H1 (cell line): Measurements from ENCODE around the gene TRPV6. TPM values are rescaled to one million over a fixed set of nuclear protein-coding genes. Genes with fewer than 3 reads are reported as not detected.

Experiments
- CTCF ChIA-PET: fragments of 300-600 bp; sonication (Branson Sonifier 250); formaldehyde crosslinking; loops from one replicate; lab custom pipeline; 2021; ENCODE audit not compliant: partially characterized antibody; lab: Charles Lee
- POLR2A ChIA-PET: fragments of 300-600 bp; sonication (Branson Sonifier 250); formaldehyde crosslinking; loops from one replicate; lab custom pipeline; 2021; ENCODE audit warnings: inconsistent platforms; ENCODE audit not compliant: partially characterized antibody; lab: Charles Lee
- DNase-seq, 2 experiments: peaks; one replicate each; pipeline versions ENCODE4 v3.0.0 to v3.0.0-alpha.2; 2010 to 2022; ENCODE audit warnings: low spot score in 2 of 2, low read depth in 1 of 2, mixed read lengths in 1 of 2
- FAIRE-seq: peaks from 2 replicates; lab custom pipeline; 2011; peaks lifted over from hg19 to GRCh38; lab: Jason Lieb, UNC
- H2AFZ ChIP-seq: 2 replicates; pipeline ENCODE4 v1.8.1; 2012; ENCODE audit warnings: low read length, inconsistent platforms
- H2AK5ac ChIP-seq: 2 replicates; pipeline ENCODE4 v1.6.1; 2013; ENCODE audit warnings: low read depth, low read length
- H2BK120ac ChIP-seq: replicated peaks from 2 replicates; pipeline ENCODE3; 2013; ENCODE audit warnings: low read depth, low read length, inconsistent platforms
- H2BK12ac ChIP-seq: 2 replicates; pipeline ENCODE4 v1.6.1; 2013; ENCODE audit warnings: low read depth, low read length
- H2BK15ac ChIP-seq: 2 replicates; pipeline ENCODE4 v1.6.1; 2013; ENCODE audit warnings: low read length
- H2BK20ac ChIP-seq: 2 replicates; pipeline ENCODE4 v1.6.1; 2013; ENCODE audit warnings: low read length
- H2BK5ac ChIP-seq: 2 replicates; pipeline ENCODE4 v1.6.1; 2013; ENCODE audit warnings: low read depth, low read length
- H3K14ac ChIP-seq: 2 replicates; pipeline ENCODE4 v1.6.1; 2013; ENCODE audit warnings: inconsistent platforms; ENCODE audit not compliant: insufficient read length
- H3K18ac ChIP-seq: 2 replicates; pipeline ENCODE4 v1.6.1; 2013; ENCODE audit warnings: low read length; ENCODE audit errors: extremely low read depth
- H3K23ac ChIP-seq: 2 replicates; pipeline ENCODE4 v1.6.1; 2013; ENCODE audit warnings: inconsistent platforms; ENCODE audit not compliant: insufficient read length
- H3K23me2 ChIP-seq: 2 replicates; pipeline ENCODE4 v1.6.1; 2013; ENCODE audit warnings: low read depth, low read length
- H3K27ac ChIP-seq: 2 replicates; pipeline ENCODE4 v1.6.1; 2011; ENCODE audit warnings: low read depth, low read length, inconsistent platforms
- H3K27me3 ChIP-seq, 4 experiments: replicated peaks in 1 of 4; 1 replicate in 1 of 4; 2 replicates in 3 of 4; pipeline versions ENCODE4 v1.6.1 to v1.8.1; 2011 to 2013; ENCODE audit warnings: low read length in 3 of 4, mild to moderate bottlenecking in 3 of 4, inconsistent platforms in 2 of 4, mixed read lengths in 2 of 4, moderate library complexity in 1 of 4; ENCODE audit not compliant: control insufficient read depth in 3 of 4, insufficient read depth in 3 of 4; ENCODE audit errors: extremely low read depth in 1 of 4
- H3K36me3 ChIP-seq, 4 experiments: 2 replicates each; pipeline versions ENCODE4 v1.6.1 to v1.8.1; 2011 to 2013; ENCODE audit warnings: mild to moderate bottlenecking in 4 of 4, low read length in 3 of 4, moderate library complexity in 2 of 4, control low read depth in 1 of 4, inconsistent platforms in 1 of 4; ENCODE audit not compliant: insufficient read depth in 4 of 4, control insufficient read depth in 2 of 4
- H3K4ac ChIP-seq: replicated peaks from 2 replicates; pipeline ENCODE3; 2013; ENCODE audit warnings: low read length, low read depth, mixed read lengths, inconsistent platforms; ENCODE audit not compliant: insufficient read length
- H3K4me1 ChIP-seq, 4 experiments: replicated peaks in 1 of 4; 1 replicate in 1 of 4; 2 replicates in 3 of 4; pipeline versions ENCODE4 v1.6.1 to v1.8.1; 2011 to 2013; ENCODE audit warnings: low read length in 3 of 4, inconsistent platforms in 2 of 4, mixed read lengths in 1 of 4; ENCODE audit not compliant: insufficient read depth in 4 of 4, control insufficient read depth in 3 of 4
- H3K4me2 ChIP-seq, 2 experiments: 2 replicates each; pipeline versions ENCODE4 v1.6.1 to v1.8.1; 2011 to 2013; ENCODE audit warnings: low read depth in 2 of 2, low read length in 2 of 2, control low read depth in 1 of 2, inconsistent platforms in 1 of 2, mild to moderate bottlenecking in 1 of 2; ENCODE audit not compliant: insufficient read depth in 1 of 2
- H3K4me3 ChIP-seq, 4 experiments: fragments of 200-600, 300-600 bp in 1 of 4; sonication (generic), shearing (Covaris generic), sonication (Bioruptor Twin) in 1 of 4; 2 replicates each; pipeline versions ENCODE4 v1.5.1 to v1.8.1; 2011 to 2016; ENCODE audit warnings: low read length in 4 of 4, low read depth in 3 of 4, control low read depth in 2 of 4, inconsistent platforms in 2 of 4, mild to moderate bottlenecking in 2 of 4, mixed read lengths in 1 of 4, moderate library complexity in 1 of 4; ENCODE audit not compliant: insufficient read depth in 2 of 4; ENCODE audit errors: extremely low read depth in 1 of 4
- H3K56ac ChIP-seq: replicated peaks from 2 replicates; pipeline ENCODE3; 2013; ENCODE audit warnings: low read depth, mild to moderate bottlenecking, mixed read lengths, low read length, inconsistent platforms; ENCODE audit not compliant: insufficient read length
- H3K79me1 ChIP-seq: 2 replicates; pipeline ENCODE4 v1.6.1; 2013; ENCODE audit warnings: low read depth, low read length, control low read depth
- H3K79me2 ChIP-seq, 2 experiments: 2 replicates each; pipeline versions ENCODE4 v1.6.1 to v1.8.1; 2012 to 2013; ENCODE audit warnings: low read length in 2 of 2, mild to moderate bottlenecking in 2 of 2, inconsistent platforms in 1 of 2; ENCODE audit not compliant: insufficient read depth in 2 of 2, control insufficient read depth in 1 of 2
- H3K9ac ChIP-seq, 4 experiments: replicated peaks in 1 of 4; 1 replicate in 1 of 4; 2 replicates in 3 of 4; pipeline versions ENCODE4 v1.6.1 to v1.8.1; 2011 to 2013; ENCODE audit warnings: low read depth in 3 of 4, low read length in 3 of 4, control low read depth in 2 of 4, mild to moderate bottlenecking in 2 of 4, moderate library complexity in 2 of 4, inconsistent platforms in 1 of 4; ENCODE audit errors: extremely low read depth in 1 of 4
- H3K9me3 ChIP-seq, 2 experiments: 2 replicates each; pipeline versions ENCODE4 v1.6.1 to v1.8.1; 2012 to 2013; ENCODE audit warnings: mild to moderate bottlenecking in 2 of 2, moderate library complexity in 2 of 2, control low read depth in 1 of 2, inconsistent platforms in 1 of 2, low read depth in 1 of 2, low read length in 1 of 2, mixed read lengths in 1 of 2; ENCODE audit not compliant: insufficient read depth in 2 of 2
- H4K20me1 ChIP-seq, 2 experiments: replicated peaks in 1 of 2; 2 replicates each; pipeline versions ENCODE3 to v1.8.1; 2011 to 2013; ENCODE audit warnings: inconsistent platforms in 2 of 2, low read length in 2 of 2, mild to moderate bottlenecking in 1 of 2; ENCODE audit not compliant: insufficient read depth in 2 of 2, control insufficient read depth in 1 of 2
- H4K5ac ChIP-seq: 2 replicates; pipeline ENCODE4 v1.6.1; 2013; ENCODE audit warnings: low read length, low read depth, mixed read lengths, inconsistent platforms; ENCODE audit not compliant: insufficient read length
- H4K8ac ChIP-seq: 2 replicates; pipeline ENCODE4 v1.8.0; 2013; ENCODE audit warnings: mild to moderate bottlenecking, moderate library complexity, low read length, inconsistent platforms; ENCODE audit not compliant: insufficient read depth; ENCODE audit errors: extremely low read depth
- H4K91ac ChIP-seq: replicated peaks from 2 replicates; pipeline ENCODE3; 2013; ENCODE audit warnings: low read length, mixed read lengths, inconsistent platforms; ENCODE audit not compliant: insufficient read length
- BACH1 ChIP-seq: IDR thresholded peaks from 2 replicates; pipeline ENCODE4 v1.6.1; 2012; ENCODE audit warnings: low read length, improper control_type of control experiment
- CHD2 ChIP-seq: IDR thresholded peaks from 2 replicates; pipeline ENCODE4 v1.6.1; 2012; ENCODE audit warnings: low read length, improper control_type of control experiment
- EP300 ChIP-seq, 2 experiments: IDR thresholded peaks; 1 replicate in 1 of 2; 2 replicates in 1 of 2; pipeline ENCODE4 v1.6.1; 2011 to 2012; ENCODE audit warnings: low read depth in 2 of 2, low read length in 2 of 2, mild to moderate bottlenecking in 2 of 2, borderline replicate concordance in 1 of 2, inconsistent platforms in 1 of 2, moderate library complexity in 1 of 2
- GTF2F1 ChIP-seq: IDR thresholded peaks from 2 replicates; pipeline ENCODE4 v1.6.1; 2012; ENCODE audit warnings: low read depth, low read length, improper control_type of control experiment, borderline replicate concordance
- HDAC6 ChIP-seq: IDR thresholded peaks from one replicate; pipeline ENCODE4 v1.7.1; 2012; ENCODE audit warnings: low read depth, mild to moderate bottlenecking, inconsistent platforms, low read length, moderate library complexity
- KDM1A ChIP-seq: fragments of 200-600, 300-600 bp; sonication (generic); IDR thresholded peaks from 2 replicates; pipeline ENCODE4 v1.7.1; 2016; ENCODE audit warnings: mild to moderate bottlenecking, low read length, borderline replicate concordance
- POLR2AphosphoS5 ChIP-seq: IDR thresholded peaks from 2 replicates; pipeline ENCODE4 v1.6.1; 2011; ENCODE audit warnings: low read depth, low read length
- RBBP5 ChIP-seq: IDR thresholded peaks from 2 replicates; pipeline ENCODE4 v1.7.1; 2012; ENCODE audit warnings: low read depth, mild to moderate bottlenecking, inconsistent platforms, low read length, moderate library complexity, borderline replicate concordance
- RXRA ChIP-seq: IDR thresholded peaks from 2 replicates; pipeline ENCODE4 v1.6.1; 2011; ENCODE audit warnings: low read depth, mild to moderate bottlenecking, low read length, moderate library complexity; ENCODE audit not compliant: insufficient read depth
- SIRT6 ChIP-seq: IDR thresholded peaks from one replicate; pipeline ENCODE4 v1.7.1; 2012; ENCODE audit warnings: low read length, inconsistent platforms
- WGBS, 2 experiments: shearing (Covaris generic) in 1 of 2; methylation state at CpG; one replicate each; pipeline versions ENCODE4 v1.1.6 to v1.1.7; 2013 to 2015; ENCODE audit warnings: low lambda C conversion rate in 2 of 2, mixed read lengths in 2 of 2, inconsistent platforms in 1 of 2, low coverage in 1 of 2, missing lambda C conversion rate in 1 of 2; ENCODE audit not compliant: insufficient replicate concordance in 2 of 2, insufficient coverage in 1 of 2, insufficient read length in 1 of 2; ENCODE audit errors: extremely low coverage in 1 of 2, missing lambda C conversion rate in 1 of 2; 5-methylcytosine and 5-hydroxymethylcytosine counted together
- polyA plus RNA-seq, 7 experiments: library from polyadenylated mRNA; depleted of rRNA in 3 of 7; stranded (reverse) in 5 of 7; unstranded in 2 of 7; fragments of >200 nt in 5 of 7; fragments of 200-250 nt in 2 of 7; gene quantifications; 1 replicate in 5 of 7; 2 replicates in 1 of 7; 4 replicates in 1 of 7; pipeline versions ENCODE4 v1.2.1 to v1.2.3, GENCODE V29; 2011 to 2013; ENCODE audit warnings: missing spikeins in 2 of 7, mixed read lengths in 2 of 7
- total RNA-seq: library from RNA; stranded (reverse); fragmentation: NEBNext Ultra II Directional; extraction: Animal tissue kit (Norgen Biotek cat#: 25700); gene quantifications from 2 replicates; pipeline ENCODE4 v1.2.1, GENCODE V29; 2021
- TF ChIP-seq, protein P1 (sequence below): IDR thresholded peaks from 2 replicates; pipeline ENCODE4 v1.6.1; 2012; ENCODE audit warnings: low read length, inconsistent platforms

The TRPV6 gene
- total and polyA plus RNA-seq, 2 of the 8 experiments (the other 6 are each of a cell fraction or from before 2014, with no cell fraction given) = 0.52 to 1.1 TPM

- 93% methylated on average over 7 of the region's 7 CpGs; no CpG with 5 or more reads in 1 of the 2 experiments for WGBS, 2 experiments
- no peak overlapping the region for H3K27ac ChIP-seq
- H3K23ac ChIP-seq = no peak overlapping the region
- no peak overlapping the region for H2BK12ac ChIP-seq
- H4K91ac ChIP-seq = no peak overlapping the region
- no peak for DNase-seq
- H2BK5ac ChIP-seq = no peak overlapping the region
- H3K14ac ChIP-seq = no peak overlapping the region
- H2BK20ac ChIP-seq = no peak overlapping the region
- no peak overlapping the region for H2BK15ac ChIP-seq
- H2BK120ac ChIP-seq = no peak overlapping the region
- no peak overlapping the region for H2AFZ ChIP-seq
- CTCF ChIA-PET = interaction anchor here (4.8 to 13.9 kb wide), 3 partner anchors 13 to 119 kb away, joined by 63 to 332 read pairs (median 71); no protein-coding TSS in a partner anchor
- H3K4me1 ChIP-seq = peaks cover 0 to 10% (median 2%) of the 10 kb centered on the region in 4 experiments; a peak in 2 of 7 replicates
- H3K4me2 ChIP-seq = no peak overlapping the region
- H3K79me2 ChIP-seq = no peaks in the 10 kb centered on the region
- H4K20me1 ChIP-seq = no peaks in the 10 kb centered on the region
- no peak overlapping the region for H2AK5ac ChIP-seq
- no peak overlapping the region for H3K18ac ChIP-seq
- H3K4ac ChIP-seq = no peak overlapping the region
- POLR2A ChIA-PET = no interaction called here
- no peaks in the 10 kb centered on the region for H3K9me3 ChIP-seq
- H4K8ac ChIP-seq = no peak overlapping the region
- H3K79me1 ChIP-seq = no peaks in the 10 kb centered on the region
- FAIRE-seq = no peak
- H4K5ac ChIP-seq = no peak overlapping the region
- H3K4me3 ChIP-seq = no peak overlapping the region
- peaks cover 4% of the 10 kb centered on the region; the same call in 1 of the 2 replicates for H3K23me2 ChIP-seq
- 0 out of 7 replicates have a peak, but pooled peaks cover 0 to 2% (median 0%) of the 10 kb centered on the region in 4 experiments for H3K27me3 ChIP-seq
- H3K36me3 ChIP-seq = no peaks in the 10 kb centered on the region
- no peak overlapping the region for H3K56ac ChIP-seq
- H3K9ac ChIP-seq = no peak overlapping the region
- TF ChIP-seq EP300 (IDR thresholded peaks at IDR 0.05; ENCODE audit: borderline replicate concordance in 1 of 2, low read depth in 2 of 2, low read length in 2 of 2) (no peak), POLR2AphosphoS5 (no peak), BACH1 (no peak), SIRT6 (no peak), RBBP5 (no peak), HDAC6 (no peak), CHD2 (no peak), RXRA (no peak), KDM1A (no peak), GTF2F1 (no peak)
- TF ChIP-seq, protein P1, sequence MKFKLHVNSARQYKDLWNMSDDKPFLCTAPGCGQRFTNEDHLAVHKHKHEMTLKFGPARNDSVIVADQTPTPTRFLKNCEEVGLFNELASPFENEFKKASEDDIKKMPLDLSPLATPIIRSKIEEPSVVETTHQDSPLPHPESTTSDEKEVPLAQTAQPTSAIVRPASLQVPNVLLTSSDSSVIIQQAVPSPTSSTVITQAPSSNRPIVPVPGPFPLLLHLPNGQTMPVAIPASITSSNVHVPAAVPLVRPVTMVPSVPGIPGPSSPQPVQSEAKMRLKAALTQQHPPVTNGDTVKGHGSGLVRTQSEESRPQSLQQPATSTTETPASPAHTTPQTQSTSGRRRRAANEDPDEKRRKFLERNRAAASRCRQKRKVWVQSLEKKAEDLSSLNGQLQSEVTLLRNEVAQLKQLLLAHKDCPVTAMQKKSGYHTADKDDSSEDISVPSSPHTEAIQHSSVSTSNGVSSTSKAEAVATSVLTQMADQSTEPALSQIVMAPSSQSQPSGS = no peak
Measured at GRCh38 chr7:142883571-142884285, 1.8 kb downstream of the TRPV6 start.
